ENCODE measurements around the gene PACSIN1.

The PACSIN1 gene

DNA sequence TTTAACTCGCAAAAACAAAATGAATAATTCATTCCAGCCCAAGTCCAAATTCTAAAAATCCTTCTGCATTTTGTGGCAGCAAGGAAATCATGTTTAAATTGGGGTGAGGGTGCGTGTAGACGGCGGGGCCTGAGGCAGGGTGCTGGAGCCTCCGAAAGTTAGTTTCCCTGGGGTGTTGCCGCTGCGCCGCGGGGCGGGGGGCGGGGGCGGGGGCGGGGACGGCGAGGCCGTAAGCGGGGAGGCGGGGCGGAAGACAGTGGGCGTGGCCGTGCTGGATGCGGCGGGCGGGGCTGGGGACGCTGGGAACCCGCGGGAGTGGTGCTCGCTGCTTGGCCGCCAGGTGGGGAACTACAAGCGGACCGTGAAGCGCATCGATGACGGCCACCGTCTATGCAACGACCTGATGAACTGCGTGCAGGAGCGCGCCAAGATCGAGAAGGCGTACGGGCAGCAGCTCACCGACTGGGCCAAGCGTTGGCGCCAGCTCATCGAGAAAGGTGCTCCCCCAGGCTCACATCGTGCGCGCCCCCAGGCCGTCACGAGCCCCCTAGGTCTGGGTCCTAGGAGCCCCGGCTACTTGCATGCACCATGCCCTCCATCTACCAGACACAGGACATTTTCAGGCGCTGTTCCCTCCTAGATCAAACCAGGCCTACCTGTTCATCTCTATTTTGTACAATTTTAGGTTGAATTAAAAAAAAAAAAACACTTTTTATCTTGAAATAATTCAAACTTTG is 61.3 kb downstream of the PACSIN1 start:
- H3K4me3 ChIP-seq (ENCODE audit: control insufficient read depth, low read depth, low read length), result peak overlapping the region; percentile 27
- DNase-seq (ENCODE audit: low read depth), result peak; percentile 85
- TF ChIP-seq, protein P1, sequence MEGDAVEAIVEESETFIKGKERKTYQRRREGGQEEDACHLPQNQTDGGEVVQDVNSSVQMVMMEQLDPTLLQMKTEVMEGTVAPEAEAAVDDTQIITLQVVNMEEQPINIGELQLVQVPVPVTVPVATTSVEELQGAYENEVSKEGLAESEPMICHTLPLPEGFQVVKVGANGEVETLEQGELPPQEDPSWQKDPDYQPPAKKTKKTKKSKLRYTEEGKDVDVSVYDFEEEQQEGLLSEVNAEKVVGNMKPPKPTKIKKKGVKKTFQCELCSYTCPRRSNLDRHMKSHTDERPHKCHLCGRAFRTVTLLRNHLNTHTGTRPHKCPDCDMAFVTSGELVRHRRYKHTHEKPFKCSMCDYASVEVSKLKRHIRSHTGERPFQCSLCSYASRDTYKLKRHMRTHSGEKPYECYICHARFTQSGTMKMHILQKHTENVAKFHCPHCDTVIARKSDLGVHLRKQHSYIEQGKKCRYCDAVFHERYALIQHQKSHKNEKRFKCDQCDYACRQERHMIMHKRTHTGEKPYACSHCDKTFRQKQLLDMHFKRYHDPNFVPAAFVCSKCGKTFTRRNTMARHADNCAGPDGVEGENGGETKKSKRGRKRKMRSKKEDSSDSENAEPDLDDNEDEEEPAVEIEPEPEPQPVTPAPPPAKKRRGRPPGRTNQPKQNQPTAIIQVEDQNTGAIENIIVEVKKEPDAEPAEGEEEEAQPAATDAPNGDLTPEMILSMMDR (conservative IDR thresholded peaks at IDR 0.05; ENCODE audit: control insufficient read depth, insufficient read depth, low read depth, low read length), result peak; percentile 47

GRCh38 chr6:34527751-34528670 is 62.1 kb downstream of the PACSIN1 start:
- TF ChIP-seq, protein P1 (conservative IDR thresholded peaks at IDR 0.05; ENCODE audit: control insufficient read depth, insufficient read depth, low read depth, low read length), result no peak
- no peak overlapping the region for H3K4me3 ChIP-seq (ENCODE audit: control insufficient read depth, low read depth, low read length)
- no peak for DNase-seq (ENCODE audit: low read depth)

- DNase-seq (ENCODE audit: low read depth), result no peak
- TF ChIP-seq, protein P1 (conservative IDR thresholded peaks at IDR 0.05; ENCODE audit: control insufficient read depth, insufficient read depth, low read depth, low read length), result no peak
Measured at GRCh38 chr6:34528996-34529664, 63.3 kb downstream of the PACSIN1 start.

DNA sequence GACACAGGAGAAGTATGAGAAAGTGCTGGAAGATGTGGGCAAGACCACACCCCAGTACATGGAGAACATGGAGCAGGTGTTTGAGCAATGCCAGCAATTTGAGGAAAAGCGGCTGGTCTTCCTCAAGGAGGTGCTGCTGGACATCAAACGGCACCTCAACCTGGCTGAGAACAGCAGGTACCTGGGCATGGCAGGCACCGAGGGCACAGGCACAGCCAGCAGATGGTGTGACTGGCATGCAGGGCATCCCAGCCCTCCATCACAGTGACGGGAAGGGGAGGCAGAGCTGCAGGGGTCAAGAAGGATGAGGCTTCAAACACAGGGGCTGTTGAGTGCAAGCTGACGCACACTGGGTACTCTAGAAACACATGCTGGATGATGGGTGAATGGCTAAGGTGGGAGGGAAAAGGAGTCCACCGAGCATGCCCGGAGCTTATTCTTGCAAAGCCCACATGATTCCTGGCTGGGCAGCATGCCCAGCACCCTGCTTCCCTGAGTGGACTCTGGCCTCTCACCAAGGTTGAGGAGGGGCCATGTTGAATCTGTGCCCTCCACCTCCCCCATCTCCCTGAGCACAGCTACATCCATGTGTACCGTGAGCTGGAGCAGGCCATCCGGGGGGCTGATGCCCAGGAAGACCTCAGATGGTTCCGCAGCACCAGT is 63.9 kb downstream of the PACSIN1 start:
- TF ChIP-seq, protein P1 (conservative IDR thresholded peaks at IDR 0.05; ENCODE audit: control insufficient read depth, insufficient read depth, low read depth, low read length), result no peak
- DNase-seq (ENCODE audit: low read depth), result no peak
- H3K4me3 ChIP-seq (ENCODE audit: control insufficient read depth, low read depth, low read length), result no peak overlapping the region

More at GRCh38 chr6:34528996-34529664, 63.3 kb downstream of the PACSIN1 start:
- H3K4me3 ChIP-seq (ENCODE audit: control insufficient read depth, low read depth, low read length), result no peak overlapping the region

GRCh38 chr6:34530753-34531365 is 65.0 kb downstream of the PACSIN1 start:
- DNase-seq (ENCODE audit: low read depth), result no peak
- no peak overlapping the region for H3K4me3 ChIP-seq (ENCODE audit: control insufficient read depth, low read depth, low read length)
- TF ChIP-seq, protein P1 (conservative IDR thresholded peaks at IDR 0.05; ENCODE audit: control insufficient read depth, insufficient read depth, low read depth, low read length), result no peak

All from fibroblast of mammary gland (primary cell).